ENCODE results near the gene OXCT2. TPM values are rescaled to one million over a fixed set of nuclear protein-coding genes. Genes with fewer than 3 reads are reported as not detected.
A peak's percentile ranks its signal among the peaks of the same experiment; 100 is the strongest.
"Not testable (repeated sequence)": the region's sequence is repeated elsewhere in the genome, so short reads cannot be mapped to it uniquely, and the experiment has no call there.

OXCT2 gene
- total and polyA plus RNA-seq, 9 of the 15 experiments (the other 6 are each of a cell fraction or from before 2014, with no cell fraction given) = 0.08 to 0.64 (median 0.22) TPM; not detected in 2

DNA sequence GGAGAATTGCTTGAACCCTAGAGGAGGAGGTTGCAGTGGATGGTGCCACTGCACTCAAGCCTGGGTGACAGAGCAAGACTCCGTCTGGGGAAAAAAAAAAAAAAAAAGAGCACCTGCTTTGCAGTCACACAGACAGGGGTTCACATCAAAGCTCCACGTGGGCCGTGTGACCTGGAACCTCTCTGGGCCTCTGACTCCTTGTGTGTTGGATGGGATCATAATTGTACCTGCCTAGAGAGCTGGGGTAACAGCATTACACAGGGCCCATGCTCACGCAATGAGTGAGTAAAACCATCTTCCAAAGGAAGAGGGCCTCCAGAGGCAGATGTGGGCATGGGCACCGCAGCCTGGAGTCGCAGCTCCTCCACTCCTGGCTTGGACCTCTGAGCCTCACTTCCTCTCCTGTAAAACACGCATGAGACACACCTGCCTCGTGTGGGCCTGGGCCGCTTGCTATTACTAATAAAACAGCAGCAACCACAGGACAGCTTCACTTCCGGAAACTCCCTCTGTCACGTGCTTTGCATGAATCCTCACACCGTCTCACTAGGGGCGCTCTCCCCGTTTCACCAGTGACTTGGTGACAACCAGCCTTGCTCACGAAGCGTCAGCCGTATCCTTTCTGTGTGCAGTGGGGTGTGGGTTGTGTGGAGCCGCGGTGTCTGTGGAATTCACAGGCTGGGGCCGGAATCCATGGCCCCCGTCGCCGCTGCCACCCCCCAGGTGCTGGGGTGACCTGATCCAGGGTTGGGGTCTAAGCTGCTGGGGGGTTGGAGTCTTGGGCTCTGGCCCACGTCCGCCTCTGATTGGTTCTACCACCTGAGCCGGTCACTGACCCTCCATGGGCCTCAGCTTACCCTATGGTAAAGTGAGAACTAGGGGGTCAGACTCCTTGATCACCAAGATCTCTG, 28.0 kb upstream of the OXCT2 start (continued):
- TF ChIP-seq ASH1L (IDR thresholded peaks at IDR 0.05; ENCODE audit: borderline replicate concordance, low read depth, partially characterized antibody) (peak; percentile 76), AFF1 (IDR thresholded peaks at IDR 0.05; ENCODE audit: low read depth in 1 of 2, partially characterized antibody in 2 of 2) (peak in 1 of 2 experiments; percentile 80), ZNF175 (CRISPR knock-in tag; IDR thresholded peaks at IDR 0.05; ENCODE audit: low read depth) (peak; percentile 88), SAP30 (IDR thresholded peaks at IDR 0.05; ENCODE audit: borderline replicate concordance, insufficient read depth, low read depth, low read length, poor library complexity, severe bottlenecking) (peak; percentile 36), GTF2F1 (IDR thresholded peaks at IDR 0.05; ENCODE audit: low read depth, low read length) (0 out of 2 replicates have a peak, but pooled peaks have one; percentile 54), IRF9 (tag; IDR thresholded peaks at IDR 0.05) (peak; percentile 20; the same call in 1 of the 2 replicates), RAD51 (IDR thresholded peaks at IDR 0.05; ENCODE audit: borderline replicate concordance, low read depth) (peak; percentile 95), MITF (IDR thresholded peaks at IDR 0.05) (peak; percentile 96), ERF (CRISPR knock-in tag; IDR thresholded peaks at IDR 0.05) (peak; percentile 84; the same call in 1 of the 2 replicates), RCOR1 (IDR thresholded peaks at IDR 0.05; ENCODE audit: borderline replicate concordance in 1 of 2, low read depth in 2 of 2, low read length in 2 of 2) (peak in 1 of 2 experiments; percentile 73; a peak in 1 of 4 replicates), ATF7 (IDR thresholded peaks at IDR 0.05) (peak; percentile 86; the same call in 1 of the 2 replicates), RBBP5 (IDR thresholded peaks at IDR 0.05; ENCODE audit: borderline replicate concordance, insufficient read depth, low read length, poor library complexity, severe bottlenecking) (peak; percentile 24), TOE1 (IDR thresholded peaks at IDR 0.05; ENCODE audit: borderline replicate concordance) (peak; percentile 97), FOXA3 (CRISPR knock-in tag; conservative IDR thresholded peaks at IDR 0.05 in 1 of 2, IDR thresholded peaks at IDR 0.05 in 1 of 2) (peak in 1 of 2 experiments; percentile 87; a peak in 2 of 4 replicates), HCFC1 (IDR thresholded peaks at IDR 0.05; ENCODE audit: low read depth, low read length) (peak; percentile 55)
- TF ChIP-seq, protein P1, sequence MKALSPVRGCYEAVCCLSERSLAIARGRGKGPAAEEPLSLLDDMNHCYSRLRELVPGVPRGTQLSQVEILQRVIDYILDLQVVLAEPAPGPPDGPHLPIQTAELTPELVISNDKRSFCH (CRISPR knock-in tag; IDR thresholded peaks at IDR 0.05) = not testable (repeated sequence)
- TF ChIP-seq, protein P1 (tag; IDR thresholded peaks at IDR 0.05) = peak; percentile 79; the same call in 1 of the 2 replicates
- TF ChIP-seq TOE1 (CRISPR knock-in tag; IDR thresholded peaks at IDR 0.05; ENCODE audit: borderline replicate concordance, low read depth) = not testable (repeated sequence)

Measured in K562 (cell line).